GM08714 (cell line): ENCODE data around the gene TYW5.

ENCODE experiments used
- H3K4me3 ChIP-seq: fragments of 200-500 bp; sonication (Bioruptor generic); 2 replicates; pipeline ENCODE4 v1.5.1; 2014; ENCODE audit warnings: mild to moderate bottlenecking, low read length, inconsistent platforms
- ZNF274 ChIP-seq: IDR thresholded peaks from 2 replicates; pipeline ENCODE4 v1.6.1; 2012; ENCODE audit warnings: mild to moderate bottlenecking, low read depth, low read length

The TYW5 gene

DNA sequence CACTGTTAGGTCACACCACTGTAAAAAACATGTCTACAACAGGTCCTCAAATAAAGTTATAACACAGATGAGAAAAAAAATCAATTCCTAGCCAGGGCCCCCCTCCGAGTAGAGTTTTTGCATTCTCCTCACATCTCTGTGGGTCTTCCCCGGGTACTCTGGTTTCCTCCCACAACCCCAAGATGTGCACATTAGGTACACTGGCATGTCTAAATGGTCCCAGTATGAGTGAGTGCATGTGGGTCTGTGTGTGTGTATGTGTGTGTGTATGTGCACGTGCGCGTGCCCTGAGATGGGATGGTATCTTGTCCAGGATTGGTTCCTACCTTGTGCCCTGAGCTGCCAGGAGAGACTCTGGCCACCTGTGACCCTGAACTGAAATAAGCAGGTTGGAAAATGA lies 4.9 kb downstream of the TYW5 start:
- no peak overlapping the region for H3K4me3 ChIP-seq
- TF ChIP-seq ZNF274: no peak

- TF ChIP-seq ZNF274: no peak
Observed at GRCh38 chr2:199946836-199947235, 8.5 kb downstream of the TYW5 start.

GRCh38 chr2:199946196-199946595 lies 9.1 kb downstream of the TYW5 start:
- no peak for TF ChIP-seq ZNF274
- no peak overlapping the region for H3K4me3 ChIP-seq

More at GRCh38 chr2:199946836-199947235, 8.5 kb downstream of the TYW5 start:
- H3K4me3 ChIP-seq: no peak overlapping the region

DNA sequence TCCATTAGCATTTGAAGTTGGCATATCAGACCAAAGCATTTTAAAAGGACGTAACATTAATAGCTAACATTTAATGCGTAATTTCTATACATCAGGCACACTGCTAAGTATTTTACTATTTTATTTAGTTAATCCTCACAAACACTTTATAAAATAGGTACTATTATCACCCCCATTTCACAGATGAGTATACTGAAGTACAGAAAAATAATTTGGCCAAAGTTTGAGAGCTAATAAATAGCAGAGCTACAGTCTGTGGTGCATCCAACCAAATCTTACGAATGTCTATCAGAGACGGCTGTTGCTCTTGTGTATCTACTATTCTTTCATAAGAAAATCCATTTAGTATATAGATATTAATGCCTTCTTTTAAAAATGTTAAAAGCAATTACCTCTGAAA lies 11.9 kb downstream of the TYW5 start:
- H3K4me3 ChIP-seq: no peak overlapping the region
- TF ChIP-seq ZNF274: no peak

- no peak overlapping the region for H3K4me3 ChIP-seq
- TF ChIP-seq ZNF274: no peak
Observed at GRCh38 chr2:199940373-199940772, 14.9 kb downstream of the TYW5 start.

GRCh38 chr2:199936554-199936953 lies 18.7 kb downstream of the TYW5 start:
- H3K4me3 ChIP-seq: no peak overlapping the region
- no peak for TF ChIP-seq ZNF274

GRCh38 chr2:199933466-199933865 lies 21.8 kb downstream of the TYW5 start:
- no peak overlapping the region for H3K4me3 ChIP-seq
- no peak for TF ChIP-seq ZNF274

DNA sequence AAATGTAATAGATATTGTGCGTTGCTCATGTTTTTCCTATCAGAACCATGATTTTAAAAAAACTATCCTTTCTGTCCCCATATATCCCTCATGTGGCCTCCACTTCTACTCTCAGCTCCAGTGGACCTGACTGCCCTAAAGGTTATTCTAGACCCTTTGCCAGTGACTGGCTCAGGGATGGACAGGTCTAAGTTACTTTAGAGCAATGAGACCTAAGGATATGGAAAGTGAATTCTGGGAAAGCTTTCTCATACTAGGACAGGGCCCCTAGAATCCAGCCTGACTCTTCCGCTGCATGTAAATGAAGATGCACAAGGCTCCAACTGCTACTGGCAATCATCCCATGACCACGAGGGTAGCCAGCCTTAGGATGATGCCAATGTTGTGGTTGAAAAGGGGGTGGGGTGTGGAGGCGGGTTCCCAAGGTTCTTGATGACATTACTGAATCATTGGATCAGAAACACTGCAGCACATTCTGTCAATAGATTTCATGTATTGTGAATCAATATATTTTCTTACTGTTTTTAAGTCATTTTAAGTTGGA lies 22.9 kb downstream of the TYW5 start:
- TF ChIP-seq ZNF274: no peak

GRCh38 chr2:199929262-199929661 lies 26.0 kb downstream of the TYW5 start:
- no peak for TF ChIP-seq ZNF274
- H3K4me3 ChIP-seq: no peak overlapping the region

More for the DNA sequence above, 22.9 kb downstream of the TYW5 start:
- no peak overlapping the region for H3K4me3 ChIP-seq

DNA sequence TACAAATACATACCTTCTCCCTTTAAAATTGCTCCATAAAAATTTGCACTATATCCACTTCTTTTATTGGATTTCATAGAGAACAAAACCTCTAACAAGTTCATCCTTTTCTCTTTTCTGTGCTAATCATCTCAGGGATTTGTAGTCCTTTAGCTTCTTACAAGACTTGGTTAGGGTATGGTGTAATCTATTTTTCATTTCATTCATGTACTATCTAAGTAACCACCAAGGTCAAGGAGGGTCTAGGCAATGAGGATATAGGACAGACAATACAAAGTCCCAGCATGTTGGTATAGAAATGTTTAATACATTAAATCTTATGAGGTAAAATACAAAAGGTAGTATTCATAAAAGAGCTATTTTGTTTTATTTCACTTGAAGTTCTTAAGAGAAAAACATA lies 26.7 kb downstream of the TYW5 start:
- H3K4me3 ChIP-seq: no peak overlapping the region
- no peak for TF ChIP-seq ZNF274

GRCh38 chr2:199928226-199928625 lies 27.1 kb downstream of the TYW5 start:
- no peak overlapping the region for H3K4me3 ChIP-seq
- TF ChIP-seq ZNF274: no peak

- TF ChIP-seq ZNF274: no peak
- no peak overlapping the region for H3K4me3 ChIP-seq
Observed at GRCh38 chr2:199926806-199927205, 28.5 kb downstream of the TYW5 start.

GRCh38 chr2:199923924-199924323 lies 31.4 kb downstream of the TYW5 start:
- TF ChIP-seq ZNF274: no peak
- no peak overlapping the region for H3K4me3 ChIP-seq

- TF ChIP-seq ZNF274: no peak
- H3K4me3 ChIP-seq: no peak overlapping the region
Observed at GRCh38 chr2:199922856-199923255, 32.4 kb downstream of the TYW5 start.

DNA sequence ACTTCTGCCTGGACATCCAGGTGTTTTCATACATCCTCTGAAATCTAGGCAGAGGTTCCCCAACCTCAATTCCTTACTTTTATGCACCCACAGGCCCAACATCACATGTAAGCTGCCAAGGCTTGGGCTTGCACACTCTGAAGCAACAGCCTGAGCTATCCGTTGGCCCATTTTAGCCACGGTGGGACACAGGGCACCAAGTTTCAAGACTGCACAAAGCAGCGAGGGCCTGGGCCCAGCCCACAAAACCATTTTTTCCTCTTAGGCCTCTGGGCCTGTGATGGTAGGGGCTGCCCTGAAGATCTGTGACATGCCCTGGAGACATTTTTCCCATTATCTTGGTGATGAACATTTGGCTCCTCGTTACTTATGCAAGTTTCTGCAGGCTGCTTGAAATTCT lies 38.3 kb downstream of the TYW5 start:
- no peak for TF ChIP-seq ZNF274
- H3K4me3 ChIP-seq: no peak overlapping the region

DNA sequence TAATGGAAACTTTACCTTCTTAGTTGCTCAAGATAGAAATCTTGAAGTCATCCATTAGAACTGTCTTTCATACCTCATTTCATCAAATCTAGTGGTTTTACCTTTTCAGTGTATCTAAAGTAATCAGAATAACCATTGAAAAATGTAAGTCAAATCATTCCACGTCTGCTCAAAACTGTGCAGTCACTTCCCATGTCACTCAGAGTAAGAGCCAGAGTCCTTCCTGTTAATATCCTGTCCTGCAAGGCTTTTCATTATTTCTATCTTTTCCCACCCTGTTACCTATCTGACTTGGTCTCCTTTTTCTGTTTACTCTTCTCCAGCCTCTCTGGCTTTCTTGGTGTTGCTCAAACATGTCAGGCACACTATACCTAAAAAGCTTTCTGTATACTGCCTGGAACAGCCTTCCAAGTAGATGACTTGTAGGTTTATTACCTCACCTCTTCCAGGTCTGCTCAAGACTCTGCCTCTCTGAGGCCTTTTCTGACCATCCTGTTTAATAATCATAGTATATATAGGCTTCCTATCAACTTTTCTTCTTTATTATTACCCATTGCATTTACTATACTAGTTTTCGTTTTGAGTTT lies 40.8 kb downstream of the TYW5 start:
- no peak overlapping the region for H3K4me3 ChIP-seq
- TF ChIP-seq ZNF274: no peak

- H3K4me3 ChIP-seq: peak overlapping the region; percentile 88
Observed at GRCh38 chr2:199912553-199913114, 42.7 kb downstream of the TYW5 start.
